ENCODE measurements around the gene SMTN.
"Not testable (repeated sequence)": the region's sequence is repeated elsewhere in the genome, so short reads cannot be mapped to it uniquely, and the experiment has no call there.

Gene SMTN

DNA sequence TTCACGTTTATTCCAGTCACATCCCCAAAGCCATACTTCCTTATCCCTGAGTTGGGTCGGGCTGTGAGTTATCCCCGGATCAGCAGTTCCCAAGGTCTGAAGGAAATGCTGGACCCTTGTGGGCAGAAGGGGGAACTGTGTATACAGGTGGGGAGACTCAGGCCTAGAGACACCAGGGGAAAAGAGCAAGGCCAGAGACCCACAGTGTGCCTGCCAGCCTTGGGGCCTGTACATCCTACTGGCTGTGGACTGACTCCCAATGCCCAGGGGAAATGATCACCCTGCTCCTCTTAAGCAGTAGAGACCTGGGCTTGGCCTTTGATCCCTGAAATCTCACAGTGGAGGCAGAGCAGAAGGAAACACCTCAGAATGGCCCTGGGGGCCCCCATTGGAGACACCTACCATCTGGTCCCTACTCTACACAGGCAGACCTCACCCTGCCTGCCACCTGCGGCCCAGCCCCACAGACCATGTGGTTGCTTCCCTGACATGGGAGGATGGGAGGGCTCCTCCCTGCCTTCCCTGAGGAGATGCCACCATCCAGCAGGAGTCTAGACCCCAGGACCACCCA is 25.0 kb downstream of the SMTN start:
- DNase-seq = no peak

DNA sequence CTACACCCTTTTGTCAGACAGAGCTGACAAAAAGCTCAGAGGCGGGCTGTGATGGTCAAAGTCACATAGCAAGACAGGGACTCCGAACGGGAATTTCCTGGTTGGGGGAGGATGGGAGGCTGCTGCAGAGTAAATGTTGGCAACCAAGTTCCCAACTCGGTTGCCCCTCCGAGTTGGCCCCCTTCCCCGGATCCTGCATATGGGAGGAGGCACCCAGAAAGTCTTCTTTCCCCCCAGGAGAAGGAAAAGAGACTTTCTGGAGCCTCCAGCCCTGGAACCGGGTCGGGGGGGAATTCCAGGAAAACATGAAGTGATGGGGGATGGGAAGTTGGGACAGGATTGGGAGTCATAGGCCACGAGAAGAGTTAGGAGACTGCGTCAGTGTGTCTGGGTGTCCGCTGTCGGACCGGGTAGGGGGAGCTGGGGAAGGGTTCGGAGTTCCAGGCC is 25.6 kb downstream of the SMTN start:
- DNase-seq = no peak

DNA sequence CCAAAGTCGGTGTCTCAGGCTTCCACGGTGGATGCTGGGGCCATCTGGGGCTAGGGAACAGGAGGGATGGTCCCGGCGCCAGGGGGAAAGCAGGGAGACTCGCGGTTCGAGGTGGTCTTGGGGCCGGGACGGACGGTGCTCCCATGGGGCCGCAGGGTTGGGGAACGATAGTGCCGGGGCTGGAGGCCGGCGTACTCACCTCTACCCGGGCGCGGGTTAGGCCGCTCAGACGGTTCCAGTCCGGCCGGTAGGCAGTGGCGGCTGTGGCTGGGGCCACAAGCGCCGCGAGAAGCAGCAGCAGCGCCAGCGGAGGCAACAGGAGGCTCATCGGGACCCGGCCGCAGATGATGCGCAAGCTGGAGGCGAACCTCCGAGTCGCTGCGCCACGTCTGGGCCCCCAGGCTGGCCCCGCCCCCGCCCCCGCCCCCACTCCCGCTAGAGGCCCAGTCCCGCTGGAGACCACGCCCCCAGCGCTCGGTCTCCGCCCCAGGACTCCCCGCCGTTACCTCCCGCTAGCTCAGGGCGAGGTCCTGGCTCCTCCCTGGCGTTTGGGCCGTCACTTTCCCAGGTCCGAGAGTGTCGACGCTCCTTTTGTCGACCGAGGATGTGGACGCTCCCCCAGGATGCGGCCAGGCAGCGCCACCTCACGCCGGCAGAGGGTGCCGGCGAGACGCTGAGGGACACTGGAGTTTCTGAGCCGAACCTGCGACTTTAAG is 26.2 kb downstream of the SMTN start, which contains the start of gene SELENOM:
SELENOM (minus strand) TSS at position 391 of the 716 bp plus-strand sequence; CDS start at position 328, 63 bp downstream.
- DNase-seq = peak; percentile 93

DNA sequence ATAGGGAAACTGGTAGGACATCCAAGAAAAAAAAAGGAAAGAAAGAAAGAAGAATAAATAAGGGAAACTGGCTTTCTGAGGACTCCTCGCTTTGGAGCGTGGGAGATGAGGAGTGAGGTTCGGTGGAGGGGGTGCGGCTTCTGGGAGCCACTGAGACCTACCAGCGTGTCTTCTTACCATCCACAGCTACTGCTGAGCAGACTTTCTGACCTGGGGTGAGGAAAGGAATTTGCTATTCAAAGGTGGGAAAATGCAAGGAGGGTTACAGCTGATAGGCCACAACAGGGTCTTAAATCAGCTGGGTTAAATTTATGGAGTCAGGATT is 26.7 kb downstream of the SMTN start:
- no peak for DNase-seq

DNA sequence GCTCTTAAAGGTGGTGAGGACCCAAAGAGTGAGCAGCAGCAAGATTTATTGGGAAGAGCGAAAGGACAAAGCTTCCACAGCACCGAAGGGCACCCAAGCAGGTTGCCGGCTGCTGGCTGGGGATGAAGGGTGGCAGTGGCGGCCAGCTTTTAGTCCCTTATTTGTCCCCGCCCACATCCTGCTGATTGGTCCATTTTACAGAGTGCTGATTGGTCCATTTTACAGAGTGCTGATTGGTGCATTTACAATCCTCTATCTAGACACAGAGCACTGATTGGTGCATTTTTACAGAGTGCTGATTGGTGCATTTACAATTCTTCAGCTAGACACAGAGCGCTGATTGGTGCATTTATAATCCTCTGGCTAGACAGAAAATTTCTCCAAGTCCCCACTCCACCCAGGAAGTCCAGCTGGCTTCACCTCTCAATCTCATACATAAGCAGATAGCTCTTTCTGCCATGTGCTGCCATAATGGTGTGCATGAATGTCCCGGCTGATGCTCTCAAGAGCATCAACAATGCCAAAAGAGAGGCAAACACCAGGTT is 31.5 kb downstream of the SMTN start:
- not testable (repeated sequence) for DNase-seq

DNA sequence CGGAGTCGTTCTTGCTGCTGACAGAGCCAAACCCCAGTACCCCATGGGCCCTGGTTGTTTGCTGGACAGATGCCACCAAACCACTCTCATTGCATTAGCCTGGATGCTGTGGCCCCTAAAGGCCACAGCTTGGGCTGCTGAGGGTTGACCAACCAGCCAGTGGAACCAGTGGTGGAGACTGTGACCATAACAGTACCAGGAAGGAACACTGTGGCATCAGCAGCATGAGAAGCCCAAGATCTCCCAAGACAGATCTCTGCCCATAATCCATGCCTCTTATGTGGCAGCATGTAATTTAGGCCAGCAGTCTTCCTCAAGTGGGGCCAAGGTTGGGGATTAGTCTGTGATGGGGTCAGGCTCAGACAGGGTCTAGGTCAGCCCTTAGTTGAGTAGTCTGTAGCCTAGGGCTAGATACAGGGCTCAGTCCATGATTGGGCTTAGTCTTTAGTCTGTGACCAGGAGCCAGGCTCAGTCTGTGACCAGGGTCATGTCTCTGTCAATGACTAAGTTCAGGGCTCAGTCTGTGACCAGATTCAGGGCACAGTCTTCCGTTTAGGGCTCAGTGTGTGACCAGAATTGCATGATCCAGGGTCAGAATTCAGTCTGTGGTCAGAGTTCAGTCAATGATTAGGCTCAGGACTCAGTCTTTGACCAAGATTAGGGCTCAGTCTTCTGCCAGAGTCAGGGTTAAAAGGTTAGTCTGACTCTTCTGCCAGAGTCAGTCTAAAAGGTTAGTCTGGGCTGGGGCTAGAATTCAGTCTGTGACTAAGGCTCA is 37.1 kb downstream of the SMTN start:
- no peak for DNase-seq

DNA sequence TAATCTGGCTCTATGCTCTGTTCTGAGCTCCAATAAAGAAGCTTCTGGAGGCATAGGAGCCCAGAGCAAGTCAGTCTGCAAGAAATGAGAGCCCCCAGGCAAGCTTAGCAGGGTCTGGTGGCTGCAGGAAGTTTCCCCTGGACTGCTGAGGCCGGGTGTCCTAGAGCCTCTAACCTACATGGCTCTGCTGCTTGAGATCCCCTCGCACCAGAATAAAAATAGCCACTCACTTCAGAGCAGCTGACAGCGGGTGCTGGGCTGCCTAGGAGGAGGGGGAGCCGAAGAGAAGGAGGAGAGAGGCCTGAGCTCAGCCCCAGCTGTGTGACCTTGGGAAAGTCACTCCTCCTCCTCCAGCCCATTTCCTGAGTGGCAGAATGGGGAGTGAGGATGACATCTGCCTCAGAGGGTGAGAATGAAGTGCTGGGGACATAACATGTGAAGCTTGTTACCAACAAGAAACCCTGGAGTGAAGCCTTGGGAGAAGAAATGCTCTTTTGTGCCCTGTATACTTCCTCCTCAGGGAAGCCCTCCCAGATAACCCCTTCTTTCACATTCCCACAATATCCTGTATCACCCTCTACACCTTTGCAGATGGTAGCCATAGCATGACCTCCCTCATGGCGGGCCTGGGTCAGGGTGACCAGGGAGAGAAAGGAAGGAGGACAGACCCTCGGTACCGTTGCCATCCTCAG is 38.1 kb downstream of the SMTN start:
- DNase-seq = no peak

DNA sequence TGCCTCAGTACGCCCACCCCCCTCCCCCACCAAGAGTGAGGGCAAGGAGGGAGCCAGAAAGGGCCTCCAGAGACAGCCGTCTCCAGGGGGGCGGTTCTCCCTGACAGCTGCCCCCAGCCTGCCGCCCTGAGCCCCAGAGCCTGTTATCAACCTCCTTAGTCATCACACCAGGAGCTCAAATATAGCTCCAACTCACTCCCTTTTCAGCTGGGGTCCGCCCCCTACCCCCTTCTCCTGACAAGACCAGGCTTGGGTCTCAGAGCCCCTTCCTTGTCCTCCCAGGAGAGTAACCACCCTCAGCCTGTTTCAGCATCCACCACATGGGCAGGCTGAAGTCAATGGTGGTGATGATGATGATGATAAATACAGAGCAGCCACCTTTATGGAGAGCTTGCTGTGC is 39.1 kb downstream of the SMTN start:
- DNase-seq = no peak

DNA sequence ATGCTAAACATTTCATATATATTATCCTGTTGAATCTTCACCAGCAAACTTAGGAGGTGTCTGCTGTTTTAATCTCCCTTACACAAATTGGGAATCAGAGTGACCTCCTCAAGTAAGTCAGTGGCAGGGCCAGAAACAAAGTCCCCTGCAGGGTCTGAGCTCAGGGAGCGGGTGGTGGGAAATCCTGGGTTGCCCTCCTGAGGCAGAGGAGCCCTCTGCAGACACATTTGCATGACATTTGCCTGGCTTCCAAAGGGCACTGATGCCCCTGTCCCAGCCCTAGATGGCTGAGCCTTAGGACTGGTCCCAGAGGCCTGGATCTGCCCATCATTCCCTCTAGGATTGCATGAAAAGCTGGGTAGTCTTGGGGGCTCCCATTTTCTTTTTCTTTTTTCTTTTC is 39.5 kb downstream of the SMTN start:
- DNase-seq = no peak

DNA sequence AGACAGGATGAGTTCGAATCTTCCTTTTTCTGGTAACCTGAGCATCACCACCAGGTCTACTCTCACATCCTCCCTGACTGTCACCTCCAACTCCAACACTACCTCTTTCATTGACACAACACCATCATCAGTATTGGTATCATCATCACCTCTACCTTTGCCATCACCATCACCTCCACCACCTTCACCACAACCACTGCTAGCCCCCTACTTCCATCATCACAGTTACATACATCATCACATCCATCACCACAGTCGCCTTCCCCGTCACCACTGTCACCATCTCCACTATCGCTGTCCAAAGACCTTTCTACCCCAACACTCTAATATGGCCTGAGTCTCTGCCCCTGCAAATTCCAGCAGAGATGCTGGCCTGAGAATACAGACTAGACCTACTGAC is 40.3 kb downstream of the SMTN start:
- no peak for DNase-seq

DNA sequence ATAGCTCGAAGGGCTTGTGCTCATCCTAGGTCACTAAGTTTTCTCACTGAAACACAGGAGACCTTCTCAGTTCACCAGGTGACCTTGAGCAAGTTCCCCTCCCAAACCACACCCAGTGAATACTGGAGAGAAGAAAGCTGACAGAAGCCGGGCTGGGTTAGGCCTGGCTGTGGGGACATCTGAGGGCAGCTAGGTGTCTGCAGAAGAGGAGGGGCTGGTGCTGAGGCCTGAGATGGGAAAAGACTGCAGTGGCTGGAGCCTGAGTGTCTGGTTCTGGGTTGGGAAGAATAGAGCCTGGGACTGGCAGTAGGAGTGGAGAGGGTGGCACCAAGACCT is 41.0 kb downstream of the SMTN start:
- no peak for DNase-seq

DNA sequence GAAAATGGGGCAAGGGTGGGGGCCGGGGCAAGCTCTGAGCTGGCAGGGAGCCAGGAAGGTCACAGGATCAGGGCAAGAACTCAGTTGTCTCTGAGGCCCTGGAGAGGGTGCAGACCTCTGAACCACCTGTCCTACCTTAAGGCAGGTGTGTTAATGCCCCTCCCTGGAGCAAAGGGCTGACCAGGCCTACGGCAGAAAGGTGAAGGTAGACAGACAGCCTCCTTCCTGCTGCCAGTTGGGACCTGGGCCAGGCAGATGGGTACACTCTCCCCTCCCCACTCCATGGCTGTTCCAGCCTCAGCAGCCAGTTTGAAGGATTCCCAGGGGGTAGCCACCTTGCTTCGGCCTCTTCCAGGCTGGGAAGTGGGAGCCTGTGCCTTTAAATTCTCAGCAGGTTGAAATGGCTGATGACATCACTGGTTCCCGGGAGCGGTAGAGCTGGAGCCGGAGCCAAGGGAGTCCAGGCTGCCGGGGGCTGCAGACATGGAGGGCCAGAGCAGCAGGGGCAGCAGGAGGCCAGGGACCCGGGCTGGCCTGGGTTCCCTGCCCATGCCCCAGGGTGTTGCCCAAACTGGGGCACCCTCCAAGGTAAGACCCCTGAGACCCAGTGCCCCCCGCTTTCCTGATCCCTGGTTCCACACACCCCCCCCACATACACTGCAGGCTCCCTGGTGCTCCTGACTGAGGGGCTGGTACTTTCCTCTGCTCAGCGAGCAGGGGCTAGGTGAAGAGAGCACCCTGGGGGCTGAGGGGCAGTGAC is 41.6 kb downstream of the SMTN start, which contains the start of gene INPP5J:
INPP5J (plus strand) TSS at position 435 of the 760 bp plus-strand sequence; CDS start at position 484, 49 bp downstream.
- DNase-seq = peak; percentile 72

DNA sequence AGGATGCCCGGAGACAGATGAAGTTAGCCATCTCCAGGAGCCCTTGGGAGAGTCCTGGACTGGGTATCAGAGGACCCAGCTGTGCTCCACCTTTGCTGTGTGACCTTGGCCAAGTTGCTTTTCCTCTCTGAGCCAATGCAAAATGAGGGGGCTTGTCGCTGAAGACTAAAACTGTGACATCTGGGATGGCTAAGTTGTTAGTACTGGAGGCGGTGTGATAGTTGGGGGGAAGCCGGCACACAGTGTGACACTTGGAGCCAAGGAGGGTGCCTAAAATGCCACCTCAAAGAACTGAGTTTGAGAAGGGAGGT is 42.1 kb downstream of the SMTN start:
- no peak for DNase-seq

DNA sequence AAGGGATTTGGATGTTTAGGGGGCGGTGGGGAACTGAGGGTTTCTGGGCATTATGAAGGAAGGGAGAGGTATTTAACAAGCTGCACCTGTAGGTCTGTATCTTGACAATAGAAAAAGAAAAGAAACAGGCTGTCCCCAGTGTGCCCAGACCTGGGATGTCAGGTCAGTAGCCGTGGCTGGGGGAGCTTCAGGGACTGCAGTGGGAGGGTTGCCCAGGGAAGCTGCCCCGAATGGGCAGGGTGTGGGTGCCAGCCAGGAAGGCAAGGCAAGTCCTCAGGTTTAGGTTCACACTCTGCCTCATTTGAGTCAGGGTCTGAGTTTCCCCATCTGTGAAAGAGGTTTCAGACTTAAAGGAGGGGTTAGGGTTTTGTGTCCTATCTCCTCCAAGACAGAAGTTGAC is 43.2 kb downstream of the SMTN start:
- no peak for DNase-seq

DNA sequence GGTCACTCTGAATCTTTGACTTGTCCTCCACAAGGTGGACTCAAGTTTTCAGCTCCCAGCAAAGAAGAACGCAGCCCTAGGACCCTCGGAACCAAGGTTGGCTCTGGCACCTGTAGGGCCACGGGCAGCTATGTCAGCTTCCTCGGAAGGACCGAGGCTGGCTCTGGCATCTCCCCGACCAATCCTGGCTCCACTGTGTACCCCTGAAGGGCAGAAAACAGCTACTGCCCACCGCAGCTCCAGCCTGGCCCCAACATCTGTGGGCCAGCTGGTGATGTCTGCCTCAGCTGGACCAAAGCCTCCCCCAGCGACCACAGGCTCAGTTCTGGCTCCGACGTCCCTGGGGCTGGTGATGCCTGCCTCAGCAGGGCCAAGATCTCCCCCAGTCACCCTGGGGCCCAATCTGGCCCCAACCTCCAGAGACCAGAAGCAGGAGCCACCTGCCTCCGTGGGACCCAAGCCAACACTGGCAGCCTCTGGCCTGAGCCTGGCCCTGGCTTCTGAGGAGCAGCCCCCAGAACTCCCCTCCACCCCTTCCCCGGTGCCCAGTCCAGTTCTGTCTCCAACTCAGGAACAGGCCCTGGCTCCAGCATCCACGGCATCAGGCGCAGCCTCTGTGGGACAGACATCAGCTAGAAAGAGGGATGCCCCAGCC is 43.8 kb downstream of the SMTN start:
- no peak for DNase-seq

DNA sequence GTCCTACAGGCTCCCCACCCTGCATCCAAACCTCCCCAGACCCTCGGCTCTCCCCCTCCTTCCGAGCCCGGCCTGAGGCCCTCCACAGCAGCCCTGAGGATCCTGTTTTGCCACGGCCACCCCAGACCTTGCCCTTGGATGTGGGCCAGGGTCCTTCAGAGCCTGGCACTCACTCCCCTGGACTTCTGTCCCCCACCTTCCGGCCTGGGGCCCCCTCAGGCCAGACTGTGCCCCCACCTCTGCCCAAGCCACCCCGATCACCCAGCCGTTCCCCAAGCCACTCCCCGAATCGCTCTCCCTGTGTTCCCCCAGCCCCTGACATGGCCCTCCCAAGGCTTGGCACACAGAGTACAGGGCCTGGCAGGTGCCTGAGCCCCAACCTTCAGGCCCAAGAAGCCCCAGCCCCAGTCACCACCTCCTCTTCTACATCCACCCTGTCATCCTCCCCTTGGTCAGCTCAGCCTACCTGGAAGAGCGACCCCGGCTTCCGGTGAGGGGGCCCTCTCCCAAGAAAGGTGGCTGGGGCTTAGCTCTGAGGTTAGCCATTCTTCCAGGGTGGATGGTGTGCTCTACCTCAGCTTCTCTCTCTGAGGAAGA is 44.5 kb downstream of the SMTN start:
- DNase-seq = no peak

DNA sequence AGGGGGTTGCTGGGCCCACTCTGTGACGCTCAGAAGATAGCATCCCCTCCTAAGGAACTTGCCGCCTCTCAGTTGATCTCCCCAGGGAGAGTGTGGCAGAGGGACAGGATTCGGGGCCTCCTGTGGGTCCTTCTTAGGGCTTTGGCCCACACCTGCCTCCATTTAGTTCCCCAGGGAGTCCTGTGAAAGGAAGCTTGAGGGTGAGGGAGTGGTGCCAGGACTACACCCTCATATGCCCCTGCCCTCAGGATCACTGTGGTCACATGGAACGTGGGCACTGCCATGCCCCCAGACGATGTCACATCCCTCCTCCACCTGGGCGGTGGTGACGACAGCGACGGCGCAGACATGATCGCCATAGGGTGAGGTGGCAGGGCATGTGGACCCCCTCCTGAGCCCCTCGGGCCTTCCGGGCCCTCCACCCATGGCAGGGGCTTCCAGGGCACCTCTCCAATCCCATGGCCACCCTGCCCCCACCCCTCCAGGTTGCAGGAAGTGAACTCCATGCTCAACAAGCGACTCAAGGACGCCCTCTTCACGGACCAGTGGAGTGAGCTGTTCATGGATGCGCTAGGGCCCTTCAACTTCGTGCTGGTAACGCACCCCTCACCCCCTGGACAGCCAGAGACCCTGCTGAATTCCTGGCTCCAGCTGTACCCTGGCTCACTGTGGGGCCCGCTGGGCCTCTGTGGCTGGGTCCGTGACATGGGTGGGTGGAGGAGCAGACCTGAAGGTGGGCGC is 45.2 kb downstream of the SMTN start:
- DNase-seq = no peak

DNA sequence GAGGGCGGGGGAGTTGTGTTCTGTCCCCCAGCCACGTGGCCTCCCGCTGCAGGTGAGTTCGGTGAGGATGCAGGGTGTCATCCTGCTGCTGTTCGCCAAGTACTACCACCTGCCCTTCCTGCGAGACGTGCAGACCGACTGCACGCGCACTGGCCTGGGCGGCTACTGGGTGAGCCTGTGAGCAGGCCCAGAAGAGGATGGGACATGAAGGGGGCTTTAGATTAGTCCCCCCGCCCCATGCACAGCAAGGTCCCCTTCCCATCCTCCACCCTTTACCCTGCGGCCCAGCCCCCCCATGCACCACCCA is 45.7 kb downstream of the SMTN start:
- DNase-seq = no peak

DNA sequence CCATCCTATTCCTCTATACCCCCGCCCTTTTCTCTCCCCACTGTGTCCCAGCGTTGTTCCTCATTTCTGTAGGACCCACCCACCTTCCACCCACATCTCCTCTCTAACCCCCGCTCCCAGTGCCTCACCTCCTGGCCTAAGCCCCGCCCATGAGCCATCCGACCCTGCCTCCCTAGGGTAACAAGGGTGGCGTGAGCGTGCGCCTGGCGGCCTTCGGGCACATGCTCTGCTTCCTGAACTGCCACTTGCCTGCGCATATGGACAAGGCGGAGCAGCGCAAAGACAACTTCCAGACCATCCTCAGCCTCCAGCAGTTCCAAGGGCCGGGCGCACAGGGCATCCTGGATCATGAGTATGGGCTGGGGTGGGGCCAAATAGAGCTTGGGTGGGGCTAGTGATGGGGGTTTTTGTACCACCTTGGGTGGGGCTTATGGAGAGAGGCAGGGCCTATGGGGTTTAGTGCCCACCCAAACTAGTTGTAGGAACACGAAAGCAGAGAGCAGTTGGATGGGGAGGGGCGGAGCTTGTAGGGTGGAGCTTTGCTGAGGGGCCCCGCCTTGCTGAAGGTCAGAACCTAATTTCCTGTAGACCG is 46.2 kb downstream of the SMTN start:
- DNase-seq = no peak

DNA sequence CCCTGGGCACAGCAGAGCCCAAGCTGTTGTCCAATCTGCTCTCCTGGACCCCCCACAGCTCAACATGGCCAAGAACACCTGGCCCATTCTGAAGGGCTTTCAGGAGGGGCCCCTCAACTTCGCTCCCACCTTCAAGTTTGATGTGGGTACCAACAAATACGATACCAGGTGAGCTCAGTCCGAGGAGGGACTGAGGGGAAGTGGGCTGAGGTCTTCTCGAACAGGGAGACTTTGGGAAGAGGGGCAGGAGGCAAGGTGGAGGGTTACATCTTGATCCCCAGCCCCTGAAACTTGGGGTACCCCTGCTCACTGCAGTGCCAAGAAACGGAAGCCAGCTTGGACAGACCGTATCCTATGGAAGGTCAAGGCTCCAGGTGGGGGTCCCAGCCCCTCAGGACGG is 47.0 kb downstream of the SMTN start:
- no peak for DNase-seq

DNA sequence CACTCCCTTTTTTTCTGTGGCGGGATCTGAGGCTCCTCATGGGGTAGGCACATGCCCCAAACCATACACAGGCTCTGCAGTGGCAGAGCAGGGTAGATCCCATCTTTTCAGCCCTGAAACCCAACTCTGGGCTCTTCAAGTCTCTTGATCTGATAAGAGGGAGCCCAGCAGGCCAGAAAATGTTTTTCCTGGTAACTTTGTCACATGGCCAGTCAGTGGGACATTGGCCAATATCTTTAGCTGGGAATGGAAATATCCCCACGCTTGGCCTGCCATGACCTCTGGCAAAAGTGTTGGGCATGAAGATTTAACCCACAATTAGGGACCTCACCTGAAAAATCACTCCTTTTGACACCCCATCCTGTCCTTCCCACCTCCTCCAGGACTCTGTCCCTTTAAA is 49.8 kb downstream of the SMTN start:
- no peak for DNase-seq
